Activated CD4-positive, alpha-beta T cell treated with anti-CD3 and anti-CD28 coated beads, Interleukin-2, Interleukin-4, amounts not matched to agents 100 ng/mL and 50 ng/mL, durations not matched to agents 16 hours and 8 hours (primary cell): Measurements from ENCODE around the gene RNU6-1.
A peak's percentile ranks its signal among the peaks of the same experiment; 100 is the strongest.

ENCODE experiments used
- DNase-seq: peaks from one replicate; pipeline ENCODE4 v3.0.0-alpha.2; 2020; ENCODE audit warnings: low spot score

Gene RNU6-1

DNA sequence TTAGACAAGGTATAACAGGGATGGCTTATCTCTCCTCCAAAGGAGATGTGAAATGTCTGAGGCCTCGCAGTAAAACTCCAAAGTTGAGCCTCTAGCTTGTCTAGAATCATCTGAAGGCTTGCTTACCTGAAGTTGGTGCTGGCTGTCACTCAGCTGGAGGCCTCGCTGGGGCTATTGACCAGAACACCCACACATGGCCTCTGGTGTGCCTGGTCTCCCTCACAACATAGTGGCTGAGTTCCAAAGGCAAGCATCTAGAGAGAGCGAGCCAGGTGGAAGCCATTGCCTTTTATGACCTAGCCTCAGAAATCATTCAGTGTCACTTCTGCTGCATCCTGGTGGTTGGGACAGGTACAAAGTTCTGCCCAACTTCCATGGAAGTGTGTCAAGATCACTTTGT, 17.4 kb upstream of the RNU6-1 start:
- no peak for DNase-seq

GRCh38 chr15:67855842-67856241, 16.0 kb upstream of the RNU6-1 start:
- DNase-seq = no peak

DNA sequence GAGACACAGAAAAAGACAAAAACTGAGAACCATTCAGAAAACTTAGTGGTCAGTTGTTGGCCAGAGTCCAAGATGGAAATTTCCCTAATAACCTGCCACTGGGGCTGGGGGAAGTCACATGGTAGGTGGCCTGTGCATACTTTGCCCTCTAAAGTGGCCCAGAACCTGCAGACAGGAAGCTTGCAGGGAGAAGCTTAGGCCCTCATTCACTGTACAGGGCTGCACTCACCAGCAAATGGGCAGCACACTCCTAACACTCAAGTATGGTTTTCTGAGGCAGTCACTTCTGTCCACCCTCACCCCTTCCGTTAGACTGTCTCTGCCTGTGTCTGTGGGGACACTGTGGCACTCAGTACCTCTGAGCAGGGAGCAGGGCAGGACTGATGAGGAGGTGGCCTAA, 14.5 kb upstream of the RNU6-1 start:
- DNase-seq = no peak

DNA sequence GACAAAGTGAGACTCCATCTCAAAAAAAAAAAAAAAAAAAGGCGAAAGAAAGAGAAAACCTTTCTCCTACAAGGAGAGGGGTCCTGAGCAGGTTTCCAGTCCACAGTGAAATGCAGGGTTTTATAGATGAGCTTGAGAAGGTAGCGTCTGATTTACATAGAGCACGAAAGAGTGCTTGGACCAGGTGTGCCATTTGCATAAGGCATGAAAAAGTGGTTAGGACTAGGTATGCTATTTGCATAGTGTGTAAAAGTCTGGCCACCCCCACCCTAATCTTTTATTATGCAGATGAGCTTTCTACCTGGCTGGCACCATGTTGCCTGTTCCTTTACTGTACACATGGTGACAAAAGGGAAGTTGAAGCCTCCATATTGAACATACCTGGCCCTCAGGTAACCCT, 13.6 kb upstream of the RNU6-1 start:
- no peak for DNase-seq

DNA sequence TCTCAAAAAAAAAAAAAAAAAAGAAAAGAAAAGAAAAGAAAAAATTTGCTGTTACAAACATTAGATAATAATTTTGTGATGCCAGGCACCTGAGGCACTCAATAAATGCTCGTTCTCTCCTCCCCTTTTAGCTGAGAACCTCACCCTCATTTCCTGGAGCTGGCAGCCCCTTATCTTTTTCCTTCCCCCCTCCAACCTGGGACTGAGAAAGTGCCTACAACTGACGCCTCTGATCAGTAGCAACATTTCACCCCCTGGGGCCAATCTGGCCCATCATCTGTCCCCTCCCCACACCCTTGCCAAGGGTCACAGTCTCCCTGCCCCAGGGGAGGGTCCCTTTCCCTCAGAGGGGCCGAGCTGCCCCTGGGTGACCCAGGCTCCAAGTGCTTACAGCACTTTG, 12.6 kb upstream of the RNU6-1 start:
- DNase-seq = no peak

- no peak for DNase-seq
Measured at GRCh38 chr15:67850994-67851571, 11.2 kb upstream of the RNU6-1 start.

DNA sequence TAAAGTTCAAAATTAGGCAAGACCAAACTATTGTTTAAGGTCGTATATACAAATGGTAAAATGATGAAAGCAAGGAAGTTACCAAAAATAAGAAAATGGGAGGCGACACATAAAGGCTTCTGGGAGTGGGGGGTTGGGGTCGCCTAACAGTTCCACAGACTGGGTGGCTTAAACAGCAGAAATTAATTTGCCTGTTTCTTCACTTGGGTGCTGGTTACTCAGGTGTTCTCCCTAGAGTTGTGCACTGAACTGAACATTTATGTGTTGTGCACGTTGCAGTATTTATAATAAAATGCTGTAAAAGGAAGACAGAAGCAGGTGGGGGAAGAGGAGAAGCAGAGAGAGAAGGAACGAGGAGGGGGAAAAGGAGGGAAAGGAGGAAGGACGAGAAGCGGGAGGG, 10.5 kb upstream of the RNU6-1 start:
- DNase-seq = no peak

GRCh38 chr15:67849538-67849937, 9.7 kb upstream of the RNU6-1 start:
- no peak for DNase-seq

DNA sequence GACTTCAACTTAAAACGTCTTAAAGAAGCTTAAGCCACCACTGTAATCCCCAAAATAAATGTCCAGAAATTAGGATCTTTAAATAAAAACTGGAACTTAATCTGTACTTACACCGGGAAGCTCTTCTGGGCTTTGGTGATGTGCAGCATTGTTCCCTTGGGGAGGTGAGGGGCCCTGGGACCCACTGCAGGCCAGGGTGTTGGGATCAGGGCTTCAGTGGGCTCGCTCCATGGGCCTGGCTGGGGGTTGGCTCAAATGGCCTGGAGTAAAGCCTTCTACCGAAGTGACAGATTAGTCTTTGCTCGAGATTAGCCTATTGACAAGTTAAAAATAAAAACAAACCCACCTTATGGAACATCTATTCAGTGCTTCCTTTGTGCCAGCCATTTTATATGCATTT, 6.1 kb upstream of the RNU6-1 start:
- DNase-seq = no peak

GRCh38 chr15:67843571-67844387, 3.9 kb upstream of the RNU6-1 start:
- no peak for DNase-seq

- no peak for DNase-seq
Measured at GRCh38 chr15:67843092-67843501, 3.3 kb upstream of the RNU6-1 start.

DNA sequence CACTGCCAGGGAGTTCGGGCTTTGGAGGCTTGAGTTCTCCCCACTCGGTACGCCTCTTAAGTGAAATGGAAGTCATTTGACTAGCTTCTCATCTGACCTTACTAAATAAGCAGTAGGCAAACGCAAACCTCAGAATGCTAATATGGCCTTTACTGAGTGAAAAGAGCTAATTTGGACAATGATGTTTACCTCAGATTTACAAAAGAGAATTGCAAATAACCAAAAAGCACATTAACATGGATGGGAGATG, 1.6 kb upstream of the RNU6-1 start:
- no peak for DNase-seq

- DNase-seq = no peak
Measured at GRCh38 chr15:67840749-67841512, 1.1 kb upstream of the RNU6-1 start.

DNA sequence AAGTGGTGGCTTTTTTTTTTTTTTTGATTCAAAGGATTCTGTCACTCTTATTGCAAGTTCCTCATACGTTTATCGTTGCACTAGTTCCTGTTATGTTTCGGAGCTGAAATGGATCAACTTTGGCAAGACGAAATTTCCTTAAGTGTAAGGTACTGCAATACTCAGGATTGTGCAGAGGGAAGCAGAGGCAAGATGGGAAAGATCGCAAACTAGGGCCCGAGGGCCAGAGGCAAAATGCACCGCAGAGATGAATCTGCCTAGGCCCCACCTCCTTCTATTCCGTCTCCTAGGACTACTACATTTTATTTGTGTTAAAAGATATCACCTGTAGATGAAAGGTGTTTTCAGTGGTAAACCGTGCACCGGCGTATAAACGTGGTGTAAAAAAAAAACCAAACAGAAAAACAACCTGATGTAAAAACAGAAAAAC, 331 bp downstream of the RNU6-1 start:
- DNase-seq = peak; percentile 12

GRCh38 chr15:67838789-67839332, 984 bp downstream of the RNU6-1 start:
- DNase-seq = no peak

DNA sequence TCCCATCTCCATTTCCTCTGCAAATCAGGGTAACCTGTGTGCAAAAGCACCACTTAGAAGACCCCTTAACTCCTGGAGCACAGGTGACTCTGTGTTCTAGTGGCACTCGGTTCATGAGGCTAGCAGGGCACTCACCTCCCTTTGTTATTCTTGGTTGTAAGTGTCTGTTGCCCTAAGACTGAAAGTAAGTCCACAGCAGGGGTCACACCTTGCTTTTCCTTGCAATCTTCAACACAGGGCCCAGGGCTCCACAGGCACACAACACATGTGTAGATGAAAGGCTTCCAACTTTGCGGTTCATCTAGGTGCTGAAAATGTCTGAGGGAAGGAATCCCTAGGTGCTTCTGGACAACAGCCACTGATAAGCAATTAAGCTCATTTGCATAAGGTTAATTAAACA, 2.9 kb downstream of the RNU6-1 start:
- DNase-seq = no peak

- peak; percentile 51 for DNase-seq
Measured at GRCh38 chr15:67836477-67836876, 3.4 kb downstream of the RNU6-1 start.

GRCh38 chr15:67836134-67836455, 3.8 kb downstream of the RNU6-1 start:
- no peak for DNase-seq

DNA sequence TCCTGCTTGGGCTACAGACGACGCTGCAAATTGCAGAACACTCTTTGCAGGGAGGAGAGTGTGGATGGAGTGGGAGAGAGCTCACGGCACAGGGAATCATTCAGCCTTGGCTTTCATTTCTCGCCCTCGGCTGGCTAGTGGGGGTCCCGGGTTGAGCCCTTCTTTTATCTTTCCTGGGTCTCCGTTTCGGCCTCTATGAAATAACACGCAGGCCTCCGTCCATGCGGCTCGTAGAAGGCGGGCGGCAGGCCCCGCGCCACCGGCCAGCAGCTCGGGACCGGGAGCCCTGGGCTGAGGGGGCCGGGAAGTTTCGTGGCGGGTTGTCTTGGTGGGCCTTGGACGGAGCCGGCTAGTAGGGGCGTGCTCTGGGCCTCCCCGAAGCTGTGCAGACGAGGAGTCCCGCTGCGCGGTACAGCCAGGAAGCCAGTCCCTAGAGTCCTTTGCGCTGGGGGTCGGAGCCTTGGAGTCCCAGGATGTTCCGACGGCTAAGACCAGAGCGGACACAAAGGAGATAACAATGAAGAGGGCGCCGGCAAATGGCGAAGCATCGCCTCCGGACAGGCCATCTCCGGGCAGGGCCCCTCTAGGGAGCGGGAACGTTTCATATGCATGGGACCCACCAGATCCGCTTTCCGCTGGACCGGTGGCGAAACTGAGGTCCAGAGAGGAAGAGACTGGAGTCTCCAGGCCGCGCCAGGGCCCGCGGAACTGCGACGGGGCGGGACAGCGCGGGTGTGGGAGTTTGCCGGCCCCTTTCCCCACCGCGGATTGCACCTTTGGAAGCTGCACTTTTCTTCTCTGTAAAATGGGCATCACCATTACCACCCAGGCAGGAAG, 4.3 kb downstream of the RNU6-1 start:
- no peak for DNase-seq

DNA sequence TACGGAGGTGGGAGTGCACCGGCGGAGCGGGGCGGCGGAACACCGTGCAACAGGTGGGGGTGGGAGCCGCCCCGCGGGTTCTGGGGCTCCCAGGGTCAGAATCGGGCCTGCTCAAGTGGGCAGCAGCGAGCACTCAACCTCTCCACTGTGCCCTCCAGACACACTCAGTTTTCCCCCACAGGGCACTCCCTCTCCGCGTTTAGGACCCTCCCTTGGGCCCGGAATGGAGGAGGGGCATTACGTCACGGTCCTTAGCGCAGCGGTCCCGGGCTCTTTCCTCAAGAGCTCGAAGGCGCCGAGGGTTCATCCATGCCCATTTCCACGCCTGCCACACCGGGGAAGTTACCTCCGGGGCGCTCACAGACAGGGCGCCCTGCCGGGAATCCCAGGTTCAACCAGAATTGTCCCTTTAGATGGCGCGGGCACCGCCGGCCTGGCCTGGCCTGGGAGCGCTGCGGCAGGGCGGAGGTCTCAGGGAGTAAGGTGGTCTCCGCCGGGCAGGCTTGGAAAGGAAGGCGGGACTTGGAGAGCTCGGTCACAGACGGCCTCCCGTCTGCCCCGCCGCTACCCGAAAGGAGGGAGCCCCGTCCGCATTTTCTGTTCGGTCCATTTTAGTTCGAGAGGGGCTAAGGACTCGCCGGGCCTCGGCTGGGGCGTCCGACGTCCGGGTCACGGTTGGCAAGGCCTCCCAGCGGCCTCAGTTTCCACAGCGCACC, 5.1 kb downstream of the RNU6-1 start:
- DNase-seq = no peak

GRCh38 chr15:67833710-67834511, 5.9 kb downstream of the RNU6-1 start:
- DNase-seq = no peak
